IPS-11a (cell line): ENCODE results near the gene CHSY1.

Source experiments
- H3K4me3 ChIP-seq: one replicate; pipeline ENCODE4 v1.5.1; 2013; ENCODE audit warnings: low read depth, low read length, control low read depth

CHSY1 gene

GRCh38 chr15:101211897-101212296 is 40.0 kb downstream of the CHSY1 start:
- H3K4me3 ChIP-seq: no peak overlapping the region

- H3K4me3 ChIP-seq: no peak overlapping the region
Measured at GRCh38 chr15:101210466-101210865, 41.4 kb downstream of the CHSY1 start.

- no peak overlapping the region for H3K4me3 ChIP-seq
Measured at GRCh38 chr15:101210058-101210457, 41.8 kb downstream of the CHSY1 start.

GRCh38 chr15:101209285-101209845 is 42.5 kb downstream of the CHSY1 start:
- no peak overlapping the region for H3K4me3 ChIP-seq

- H3K4me3 ChIP-seq: no peak overlapping the region
Measured at GRCh38 chr15:101207867-101208288, 44.0 kb downstream of the CHSY1 start.

GRCh38 chr15:101206176-101206591 is 45.7 kb downstream of the CHSY1 start:
- H3K4me3 ChIP-seq: no peak overlapping the region

GRCh38 chr15:101204739-101205535 is 46.9 kb downstream of the CHSY1 start:
- no peak overlapping the region for H3K4me3 ChIP-seq

- H3K4me3 ChIP-seq: no peak overlapping the region
Measured at GRCh38 chr15:101203607-101204189, 48.1 kb downstream of the CHSY1 start.

- H3K4me3 ChIP-seq: no peak overlapping the region
Measured at GRCh38 chr15:101203029-101203573, 48.7 kb downstream of the CHSY1 start.

- H3K4me3 ChIP-seq: no peak overlapping the region
Measured at GRCh38 chr15:101201411-101202174, 50.3 kb downstream of the CHSY1 start.

- no peak overlapping the region for H3K4me3 ChIP-seq
Measured at GRCh38 chr15:101200181-101200580, 51.7 kb downstream of the CHSY1 start.

- H3K4me3 ChIP-seq: no peak overlapping the region
Measured at GRCh38 chr15:101198800-101199199, 53.0 kb downstream of the CHSY1 start.

- H3K4me3 ChIP-seq: no peak overlapping the region
Measured at GRCh38 chr15:101198031-101198575, 53.7 kb downstream of the CHSY1 start.

GRCh38 chr15:101194546-101195125 is 57.2 kb downstream of the CHSY1 start:
- H3K4me3 ChIP-seq: no peak overlapping the region

- H3K4me3 ChIP-seq: no peak overlapping the region
Measured at GRCh38 chr15:101193806-101194545, 57.9 kb downstream of the CHSY1 start.

- H3K4me3 ChIP-seq: no peak overlapping the region
Measured at GRCh38 chr15:101193120-101193644, 58.7 kb downstream of the CHSY1 start.

- no peak overlapping the region for H3K4me3 ChIP-seq
Measured at GRCh38 chr15:101192081-101192480, 59.8 kb downstream of the CHSY1 start.

GRCh38 chr15:101191242-101191641 is 60.6 kb downstream of the CHSY1 start:
- H3K4me3 ChIP-seq: no peak overlapping the region

- H3K4me3 ChIP-seq: no peak overlapping the region
Measured at GRCh38 chr15:101190092-101190595, 61.7 kb downstream of the CHSY1 start.
